Activated T-helper 1 cell treated with anti-CD3 and anti-CD28 coated beads, Interleukin-2, amount 50 U/mL, for 16 hours (primary cell): Measurements from ENCODE around the gene FAM24B.

ENCODE experiments used
- DNase-seq, 2 donors: peaks; one replicate each; pipeline ENCODE4 v3.0.0-alpha.2; 2020; ENCODE audit warnings: low read depth in 1 of 2, low spot score in 1 of 2

The FAM24B gene

DNA sequence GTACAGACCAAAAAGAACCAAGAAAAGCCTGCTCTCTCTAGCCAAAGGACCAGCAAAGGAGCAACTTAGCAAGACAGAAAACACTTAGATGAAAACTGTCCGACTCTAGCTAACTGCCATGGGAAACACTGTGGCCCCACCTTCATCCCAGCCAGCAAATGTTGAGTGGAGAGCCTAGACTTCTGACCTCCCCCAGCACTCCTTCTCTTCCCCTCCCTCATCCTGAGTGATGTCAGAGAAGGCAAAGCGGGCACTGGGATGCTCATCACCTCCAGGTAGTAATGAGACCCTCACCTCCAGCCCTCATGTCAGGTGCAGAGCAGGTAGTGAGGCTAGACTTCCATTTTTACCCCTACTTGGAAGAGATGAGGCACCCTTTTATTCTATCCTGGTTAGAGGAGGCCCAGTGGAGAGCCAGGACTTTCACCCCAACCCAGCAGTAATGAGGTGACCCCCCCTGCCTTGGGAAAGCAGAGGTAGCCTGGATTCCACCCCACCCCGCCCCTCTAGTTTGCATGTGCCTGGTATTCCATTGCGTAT, 50.6 kb downstream of the FAM24B start:
- DNase-seq, result no peak

DNA sequence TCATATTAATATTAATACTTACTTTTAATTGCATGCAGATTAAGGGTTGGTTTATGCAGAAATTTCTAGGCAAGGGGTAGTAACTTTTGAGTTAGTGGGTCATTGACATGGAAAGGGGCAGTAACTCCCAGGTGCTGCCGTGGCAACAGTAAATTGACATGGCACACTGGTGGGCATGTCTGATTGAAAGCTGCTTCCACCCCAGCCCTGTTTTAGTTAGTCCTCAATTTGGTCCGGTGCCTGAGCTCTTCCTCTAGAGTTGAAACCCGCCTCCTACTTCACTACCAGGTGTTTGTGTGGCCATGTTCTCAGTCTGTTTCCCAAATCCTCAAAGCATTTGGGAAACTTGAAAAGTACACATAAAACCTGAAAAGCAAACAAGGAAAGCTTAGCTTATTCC, 52.1 kb downstream of the FAM24B start:
- DNase-seq, result no peak

DNA sequence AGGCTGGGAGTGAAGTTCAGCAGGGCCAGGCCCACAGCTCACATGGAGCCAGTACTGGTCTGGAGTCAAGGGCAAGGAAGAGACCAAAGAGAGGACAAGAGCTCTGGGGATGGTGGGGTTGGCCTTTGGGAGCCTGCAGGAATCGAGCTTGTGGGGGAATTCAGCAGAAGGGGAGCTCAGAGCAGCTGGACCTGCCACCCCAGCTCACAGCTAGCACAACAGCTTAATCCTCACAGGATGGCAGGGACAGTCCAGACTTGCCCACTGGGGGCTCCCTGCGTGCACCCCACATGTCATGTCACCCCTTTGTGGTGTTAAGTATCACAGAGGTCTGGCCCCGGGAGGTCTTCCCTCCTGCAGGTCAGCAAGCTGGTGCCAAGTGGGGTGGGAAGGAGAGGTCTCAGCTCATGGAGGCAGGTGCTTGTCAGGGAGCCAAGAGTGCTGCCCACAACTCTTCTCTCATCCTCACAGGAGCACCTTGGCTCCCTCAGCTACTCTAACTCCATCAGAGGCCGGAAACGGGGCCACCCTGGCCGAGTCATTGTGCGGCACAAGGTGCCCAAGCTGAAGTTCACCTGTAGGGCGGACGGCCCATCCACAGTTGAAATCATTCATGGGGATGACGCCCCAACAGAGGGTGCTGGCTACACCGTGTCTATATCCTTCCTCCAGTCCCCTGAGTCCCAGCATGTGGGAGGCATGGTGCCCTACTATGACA, 56.2 kb downstream of the FAM24B start:
- DNase-seq, result no peak

DNA sequence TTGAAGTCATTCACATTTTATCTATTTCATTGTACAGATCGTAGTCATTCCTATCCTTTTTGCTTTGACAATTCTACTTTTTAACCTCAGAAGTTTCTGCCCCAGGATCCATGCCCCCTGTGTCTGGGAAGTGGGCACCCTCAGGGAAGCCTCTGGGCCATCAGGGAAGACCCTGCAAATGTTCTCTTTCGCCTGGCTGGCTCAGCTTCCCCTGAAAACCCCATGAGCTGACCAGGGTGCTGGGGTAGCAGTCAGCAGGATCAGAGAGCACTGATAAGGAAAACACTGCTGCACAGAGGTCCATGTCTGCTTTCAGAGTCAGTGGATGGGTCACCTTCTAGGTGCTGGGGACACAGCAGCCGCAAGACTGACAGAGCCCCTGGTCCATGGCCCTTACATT, 57.6 kb downstream of the FAM24B start:
- DNase-seq, result no peak

DNA sequence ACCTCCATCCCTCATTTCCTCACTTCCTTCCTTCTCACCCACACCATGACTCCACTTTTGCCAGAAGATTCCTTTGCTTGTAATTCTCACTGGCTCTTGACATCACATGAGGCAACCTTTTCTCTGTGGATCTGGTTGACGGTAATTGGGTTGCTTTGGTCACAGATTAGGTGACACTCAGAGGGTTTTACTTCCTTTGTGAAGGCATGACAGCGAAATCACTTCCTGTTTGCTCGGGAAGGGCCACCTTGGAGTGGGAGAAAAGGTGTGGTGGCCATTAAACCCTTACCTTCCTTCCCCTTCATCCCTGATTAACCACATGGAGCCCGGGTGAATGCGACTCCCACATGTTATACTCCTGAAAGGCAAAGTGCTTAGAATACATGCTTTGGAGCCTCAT, 63.9 kb downstream of the FAM24B start:
- DNase-seq, result no peak

DNA sequence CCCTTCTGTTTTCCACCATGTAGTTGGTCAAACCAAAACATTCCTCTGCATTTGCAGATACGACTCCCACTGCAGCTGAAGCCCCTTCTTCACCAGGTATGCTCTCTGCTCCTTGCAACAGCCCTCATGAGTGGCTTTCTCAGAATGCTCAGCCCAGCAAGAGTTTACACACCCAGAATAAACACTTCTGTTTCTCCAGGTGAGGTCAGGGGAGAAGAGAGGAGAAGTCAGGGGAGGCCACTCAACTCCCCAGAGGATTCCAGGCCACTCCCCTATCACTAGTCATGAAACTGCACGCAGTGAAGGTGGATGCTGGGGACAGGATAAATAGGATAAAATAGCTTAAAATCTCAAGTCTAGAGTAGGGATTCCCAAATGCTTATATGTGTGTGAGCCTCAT, 64.9 kb downstream of the FAM24B start:
- no peak for DNase-seq

DNA sequence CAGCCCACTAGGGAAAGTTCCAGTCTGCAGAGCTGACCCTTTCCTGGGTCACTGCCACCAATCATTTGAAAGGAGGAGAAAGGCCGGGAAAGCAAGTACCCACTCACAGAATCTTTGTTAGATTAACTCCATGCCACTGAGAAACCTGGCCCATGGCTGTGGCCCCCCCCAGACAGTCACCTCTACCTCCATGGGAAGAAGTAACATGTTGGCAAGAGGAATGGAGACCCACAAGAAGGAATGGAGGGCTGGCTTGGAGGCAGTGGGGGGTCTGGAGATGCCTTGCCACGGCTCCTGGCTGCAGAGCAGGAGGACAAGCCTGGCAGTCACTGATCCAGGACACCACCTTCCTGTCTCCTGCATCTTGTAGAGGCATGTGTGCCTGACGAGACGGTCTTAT, 66.6 kb downstream of the FAM24B start:
- DNase-seq, result no peak

DNA sequence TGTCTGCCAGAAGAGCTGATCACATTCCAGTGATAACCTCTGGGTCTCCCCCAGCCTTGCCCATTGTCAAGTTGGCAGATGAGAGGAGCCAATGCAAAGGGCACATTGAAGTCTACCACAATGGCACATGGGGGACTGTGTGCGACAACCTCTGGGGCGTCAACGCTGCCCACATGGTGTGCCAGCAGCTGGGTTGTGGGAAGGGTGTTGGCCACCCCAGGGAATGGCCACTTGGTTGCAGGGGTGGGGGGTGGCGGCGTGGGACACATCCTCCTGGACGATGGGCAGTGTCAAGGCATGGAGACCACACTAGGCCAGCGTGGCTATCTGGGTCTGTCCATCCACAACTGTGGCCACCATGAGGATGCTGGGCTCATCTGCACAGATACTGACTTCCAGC, 77.1 kb downstream of the FAM24B start:
- no peak for DNase-seq
